Chondrocyte (in vitro differentiated cells): ENCODE measurements around the gene PRAF2. TPM values are rescaled to one million over a fixed set of nuclear protein-coding genes. Genes with fewer than 3 reads are reported as not detected.

Source experiments
- DNase-seq: peaks from one replicate; pipeline ENCODE4 v3.0.0; 2021; ENCODE audit warnings: mixed read lengths, low spot score
- H3K27ac Mint-ChIP-seq: one replicate; pipeline ENCODE4 v1.8.0; 2021; ENCODE audit warnings: mild to moderate bottlenecking, moderate library complexity, mixed read lengths; ENCODE audit not compliant: unreplicated experiment
- H3K27me3 Mint-ChIP-seq: 2 replicates; pipeline ENCODE4 v1.8.0; 2021; ENCODE audit warnings: low read depth, mixed read lengths
- H3K36me3 Mint-ChIP-seq: 2 replicates; pipeline ENCODE4 v1.8.0; 2021; ENCODE audit warnings: low read depth, mixed read lengths
- H3K4me1 Mint-ChIP-seq: 2 replicates; pipeline ENCODE4 v1.8.0; 2021; ENCODE audit warnings: low read depth, mild to moderate bottlenecking, mixed read lengths
- H3K4me3 Mint-ChIP-seq: one replicate; pipeline ENCODE4 v1.8.0; 2021; ENCODE audit warnings: mild to moderate bottlenecking, moderate library complexity, mixed read lengths; ENCODE audit not compliant: unreplicated experiment
- H3K9me3 Mint-ChIP-seq: 2 replicates; pipeline ENCODE4 v1.8.0; 2021; ENCODE audit warnings: low read depth, mixed read lengths
- total RNA-seq: library from RNA; stranded (reverse); gene quantifications from 3 replicates; pipeline ENCODE4 v1.2.1, GENCODE V29; 2021
- TF ChIP-seq, protein P1 (sequence below): fragments of 200-600 bp; sonication (generic); IDR thresholded peaks from 2 replicates; pipeline ENCODE4 v1.5.0; 2021; ENCODE audit warnings: antibody characterized with exemption, mild to moderate bottlenecking, moderate library complexity

PRAF2 gene
- total RNA-seq, 1 donor from 2014 or later: 51.9 TPM

DNA sequence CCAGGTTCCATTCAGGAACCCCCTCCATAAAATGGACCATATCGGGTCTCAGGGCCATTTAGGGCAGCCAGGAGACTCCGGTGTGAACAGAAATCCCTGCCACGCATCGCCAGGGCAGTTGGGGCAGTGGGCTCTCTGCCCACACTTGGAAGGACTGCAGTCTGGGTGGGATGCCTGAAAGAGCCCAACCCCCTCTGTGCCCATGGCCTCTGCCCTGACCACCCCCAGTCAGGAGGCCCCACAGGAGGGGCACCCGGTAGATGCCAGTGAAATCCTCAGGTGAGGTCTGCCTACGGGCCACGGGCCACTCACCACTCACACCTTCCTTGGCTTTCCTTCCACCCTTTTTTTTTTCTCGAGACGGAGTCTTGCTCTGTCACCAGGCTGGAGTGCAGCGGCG is 4.8 kb downstream of the PRAF2 start:
- Mint-ChIP-seq H3K27me3 (no peaks in the 10 kb centered on the region), H3K36me3 (no peaks in the 10 kb centered on the region), H3K4me1 (peaks cover 13% of the 10 kb centered on the region), H3K9me3 (no peaks in the 10 kb centered on the region), H3K27ac (no peak overlapping the region), H3K4me3 (no peak overlapping the region)
- DNase-seq: no peak
- TF ChIP-seq, protein P1, sequence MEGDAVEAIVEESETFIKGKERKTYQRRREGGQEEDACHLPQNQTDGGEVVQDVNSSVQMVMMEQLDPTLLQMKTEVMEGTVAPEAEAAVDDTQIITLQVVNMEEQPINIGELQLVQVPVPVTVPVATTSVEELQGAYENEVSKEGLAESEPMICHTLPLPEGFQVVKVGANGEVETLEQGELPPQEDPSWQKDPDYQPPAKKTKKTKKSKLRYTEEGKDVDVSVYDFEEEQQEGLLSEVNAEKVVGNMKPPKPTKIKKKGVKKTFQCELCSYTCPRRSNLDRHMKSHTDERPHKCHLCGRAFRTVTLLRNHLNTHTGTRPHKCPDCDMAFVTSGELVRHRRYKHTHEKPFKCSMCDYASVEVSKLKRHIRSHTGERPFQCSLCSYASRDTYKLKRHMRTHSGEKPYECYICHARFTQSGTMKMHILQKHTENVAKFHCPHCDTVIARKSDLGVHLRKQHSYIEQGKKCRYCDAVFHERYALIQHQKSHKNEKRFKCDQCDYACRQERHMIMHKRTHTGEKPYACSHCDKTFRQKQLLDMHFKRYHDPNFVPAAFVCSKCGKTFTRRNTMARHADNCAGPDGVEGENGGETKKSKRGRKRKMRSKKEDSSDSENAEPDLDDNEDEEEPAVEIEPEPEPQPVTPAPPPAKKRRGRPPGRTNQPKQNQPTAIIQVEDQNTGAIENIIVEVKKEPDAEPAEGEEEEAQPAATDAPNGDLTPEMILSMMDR: no peak

DNA sequence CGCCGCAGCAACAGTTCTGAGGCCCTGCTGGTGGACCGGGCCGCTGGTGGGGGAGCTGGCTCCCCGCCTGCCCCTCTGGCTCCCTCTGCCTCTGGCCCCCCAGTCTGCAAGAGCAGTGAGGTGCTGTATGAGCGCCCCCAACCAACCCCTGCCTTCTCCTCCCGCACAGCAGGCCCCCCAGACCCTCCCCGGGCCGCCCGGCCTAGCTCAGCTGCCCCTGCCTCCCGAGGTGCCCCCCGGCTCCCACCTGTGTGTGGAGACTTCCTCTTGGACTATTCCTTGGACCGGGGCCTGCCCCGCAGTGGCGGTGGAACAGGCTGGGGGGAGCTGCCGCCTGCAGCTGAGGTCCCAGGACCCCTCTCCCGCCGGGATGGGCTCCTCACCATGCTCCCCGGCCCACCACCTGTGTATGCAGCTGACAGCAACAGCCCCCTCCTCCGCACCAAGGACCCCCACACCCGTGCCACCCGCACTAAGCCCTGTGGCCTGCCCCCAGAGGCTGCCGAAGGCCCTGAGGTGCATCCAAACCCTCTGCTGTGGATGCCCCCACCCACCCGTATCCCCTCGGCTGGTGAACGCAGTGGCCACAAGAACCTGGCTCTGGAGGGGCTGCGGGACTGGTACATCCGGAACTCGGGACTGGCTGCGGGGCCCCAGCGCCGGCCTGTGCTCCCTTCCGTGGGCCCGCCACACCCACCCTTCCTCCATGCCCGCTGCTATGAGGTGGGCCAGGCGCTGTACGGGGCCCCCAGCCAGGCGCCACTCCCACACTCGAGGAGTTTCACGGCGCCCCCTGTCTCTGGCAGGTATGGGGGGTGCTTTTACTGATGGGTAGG is 6.3 kb downstream of the PRAF2 start:
- no peak overlapping the region for H3K4me3 Mint-ChIP-seq
- H3K36me3 Mint-ChIP-seq: no peaks in the 10 kb centered on the region
- no peaks in the 10 kb centered on the region for H3K27me3 Mint-ChIP-seq
- peak; percentile 93 for DNase-seq
- TF ChIP-seq, protein P1: no peak
- no peaks in the 10 kb centered on the region for H3K9me3 Mint-ChIP-seq
- peaks cover 3% of the 10 kb centered on the region for H3K4me1 Mint-ChIP-seq
- H3K27ac Mint-ChIP-seq: no peak overlapping the region

DNA sequence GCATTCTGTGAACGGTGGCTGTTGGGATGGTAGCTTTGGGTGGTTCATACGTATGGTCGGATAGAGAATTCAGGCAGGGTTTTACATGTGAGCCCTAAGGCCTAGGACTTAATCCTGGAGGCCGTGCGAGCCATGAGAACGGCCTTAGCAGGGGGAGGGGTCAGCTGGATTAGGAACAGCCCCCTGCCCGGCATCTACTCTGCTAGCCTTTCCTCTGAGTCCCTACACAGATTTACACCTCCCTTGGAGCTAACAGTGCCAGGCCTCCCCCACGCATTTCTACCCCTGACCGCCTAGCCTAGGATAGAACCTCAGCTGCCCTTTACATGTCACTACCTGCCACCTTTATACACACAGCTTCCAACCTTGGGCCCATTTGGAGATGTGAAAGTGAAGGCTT is 7.1 kb downstream of the PRAF2 start:
- no peak for DNase-seq
- Mint-ChIP-seq H3K27ac (peak overlapping the region; percentile 41), H3K27me3 (no peaks in the 10 kb centered on the region), H3K9me3 (no peaks in the 10 kb centered on the region), H3K4me1 (no peaks in the 10 kb centered on the region), H3K36me3 (no peaks in the 10 kb centered on the region), H3K4me3 (no peak overlapping the region)
- TF ChIP-seq, protein P1: no peak

DNA sequence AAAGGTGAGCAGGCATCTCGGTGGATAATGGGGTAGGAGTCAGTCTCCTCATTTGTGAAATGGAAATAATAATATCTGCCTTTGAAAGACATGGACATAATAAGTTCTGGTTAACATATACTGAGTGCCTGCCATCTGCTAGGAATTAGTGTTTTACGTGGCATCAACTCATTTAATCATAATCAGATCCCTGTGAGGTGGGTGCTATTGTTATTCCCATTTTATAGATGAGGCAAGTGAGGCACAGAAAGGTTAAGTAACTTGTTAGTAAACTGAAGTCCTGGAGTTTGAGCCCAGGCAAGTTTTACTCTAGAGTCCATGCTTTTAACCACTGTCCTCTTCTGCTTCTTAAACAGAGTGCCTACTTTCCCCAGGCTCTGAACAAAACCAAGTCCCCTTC is 7.5 kb downstream of the PRAF2 start:
- Mint-ChIP-seq H3K27me3 (no peaks in the 10 kb centered on the region), H3K36me3 (no peaks in the 10 kb centered on the region), H3K4me1 (no peaks in the 10 kb centered on the region), H3K9me3 (peaks cover 3% of the 10 kb centered on the region), H3K27ac (no peak overlapping the region), H3K4me3 (no peak overlapping the region)
- no peak for DNase-seq
- TF ChIP-seq, protein P1: no peak

DNA sequence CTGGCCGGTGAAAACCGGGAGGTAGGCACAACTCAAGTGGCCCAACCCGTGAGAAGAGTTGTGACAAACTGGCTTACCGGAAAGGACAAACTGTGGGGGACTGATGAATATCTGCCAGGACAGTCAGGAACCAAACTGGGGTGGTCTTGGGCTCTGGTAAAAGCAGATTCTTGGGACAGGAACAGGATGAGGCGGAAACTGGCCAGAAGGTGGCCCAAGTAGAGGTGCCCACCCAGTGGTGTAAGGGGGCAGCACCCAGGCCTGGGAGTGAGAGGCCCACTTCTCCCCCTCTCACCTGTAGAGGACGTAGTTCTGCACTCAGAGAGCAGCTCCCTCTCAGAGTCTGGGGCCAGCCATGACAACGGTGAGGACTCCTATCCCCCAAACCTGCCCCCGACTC is 9.1 kb downstream of the PRAF2 start:
- TF ChIP-seq, protein P1: no peak
- H3K36me3 Mint-ChIP-seq: no peaks in the 10 kb centered on the region
- H3K9me3 Mint-ChIP-seq: peaks cover 4% of the 10 kb centered on the region
- no peak for DNase-seq
- no peaks in the 10 kb centered on the region for H3K27me3 Mint-ChIP-seq
- no peaks in the 10 kb centered on the region for H3K4me1 Mint-ChIP-seq
- H3K27ac Mint-ChIP-seq: no peak overlapping the region
- no peak overlapping the region for H3K4me3 Mint-ChIP-seq
